HepG2 (cell line): Measurements from ENCODE around the gene ZBTB7C. TPM values are rescaled to one million over a fixed set of nuclear protein-coding genes. Genes with fewer than 3 reads are reported as not detected.

Experiments used
- ATAC-seq: fragments of 200-7000 bp; cut with Tn5 transposase; 3 replicates; pipeline ENCODE4 v1.9.1; 2020; ENCODE audit warnings: mild to moderate bottlenecking, moderate library complexity
- BruUV-seq: library from RNA; stranded (reverse); fragments of 400-500 nt; replicated peaks from 2 replicates; lab custom pipeline; 2021; lab: Mats Ljungman, UMichigan
- CTCF ChIA-PET: fragments of 300-600 bp; formaldehyde crosslinking; extraction: SDS; loops from one replicate; lab custom pipeline; 2021; ENCODE audit warnings: low total read pairs, inconsistent platforms, low intra/inter-chr PET ratio; lab: Yijun Ruan, JAX
- POLR2A ChIA-PET: fragments of 350-600 bp; sonication (Branson Sonifier 250); formaldehyde crosslinking; loops from one replicate; lab custom pipeline; 2020; ENCODE audit warnings: antibody characterized with exemption, inconsistent platforms; lab: Yijun Ruan, JAX
- DNase-seq: peaks from one replicate; pipeline ENCODE4 v3.0.0-alpha.2; 2015; ENCODE audit warnings: low spot score
- FAIRE-seq: peaks from 3 replicates; lab custom pipeline; 2011; peaks lifted over from hg19 to GRCh38; lab: Jason Lieb, UNC
- H2AFZ ChIP-seq: one replicate; pipeline ENCODE4 v1.6.1; 2011; ENCODE audit warnings: low read length, inconsistent platforms
- H3K27ac ChIP-seq: fragments of 300-600 bp; 3 replicates; pipeline ENCODE4 v1.8.0; 2011; ENCODE audit warnings: mixed run types, mild to moderate bottlenecking, mixed read lengths, low read length, inconsistent platforms; ENCODE audit not compliant: insufficient read depth; ENCODE audit errors: extremely low read length
- H3K27me3 ChIP-seq, 2 experiments: fragments of 200-600 bp in 1 of 2; 2 replicates in 1 of 2; 3 replicates in 1 of 2; pipeline versions ENCODE4 v1.6.0 to v1.8.0; 2011; ENCODE audit warnings: low read length in 2 of 2, mild to moderate bottlenecking in 2 of 2, moderate library complexity in 2 of 2, inconsistent platforms in 1 of 2; ENCODE audit not compliant: insufficient read depth in 2 of 2, control insufficient read depth in 1 of 2
- H3K36me3 ChIP-seq, 2 experiments: fragments of 200-600 bp in 1 of 2; replicated peaks in 1 of 2; 2 replicates in 1 of 2; 3 replicates in 1 of 2; pipeline versions ENCODE4 v1.5.1 to v1.8.0; 2011; ENCODE audit warnings: low read length in 2 of 2, inconsistent platforms in 1 of 2; ENCODE audit not compliant: insufficient read depth in 2 of 2, control insufficient read depth in 1 of 2
- H3K4me1 ChIP-seq: 2 replicates; pipeline ENCODE4 v1.5.1; 2012; ENCODE audit warnings: low read length, inconsistent platforms; ENCODE audit not compliant: insufficient read depth
- H3K4me2 ChIP-seq: 2 replicates; pipeline ENCODE4 v1.6.0; 2011; ENCODE audit warnings: low read depth, low read length, inconsistent platforms
- H3K4me3 ChIP-seq, 3 experiments: fragments of 200-600 bp in 1 of 3; sonication (generic), shearing (Covaris generic) in 1 of 3; replicated peaks in 1 of 3; 2 replicates each; pipeline ENCODE4 v1.5.1; 2011 to 2016; ENCODE audit warnings: low read length in 3 of 3, inconsistent platforms in 2 of 3, low read depth in 2 of 3, mild to moderate bottlenecking in 2 of 3, control low read depth in 1 of 3, mixed read lengths in 1 of 3; ENCODE audit not compliant: insufficient read depth in 1 of 3
- H3K79me2 ChIP-seq: one replicate; pipeline ENCODE4 v1.6.1; 2011; ENCODE audit warnings: low read length, inconsistent platforms; ENCODE audit not compliant: insufficient read depth
- H3K9ac ChIP-seq: 2 replicates; pipeline ENCODE4 v1.6.0; 2011; ENCODE audit warnings: mild to moderate bottlenecking, low read depth, low read length, inconsistent platforms; ENCODE audit not compliant: insufficient read depth
- H3K9me3 ChIP-seq: 2 replicates; pipeline ENCODE4 v1.5.1; 2012; ENCODE audit warnings: mild to moderate bottlenecking, low read length
- H4K20me1 ChIP-seq: 2 replicates; pipeline ENCODE4 v1.6.0; 2011; ENCODE audit warnings: inconsistent platforms, mild to moderate bottlenecking, low read length, moderate library complexity; ENCODE audit not compliant: insufficient read depth
- CCDC6 ChIP-seq: sonication (generic); formaldehyde crosslinking; IDR thresholded peaks from 2 replicates; pipeline ENCODE4 v1.8.1; 2022; ENCODE audit warnings: mild to moderate bottlenecking, missing genetic modification reagents, moderate library complexity
- FOXM1 ChIP-seq: sonication (generic); formaldehyde crosslinking; IDR thresholded peaks from 2 replicates; pipeline ENCODE4 v1.5.0; 2020; ENCODE audit warnings: missing genetic modification reagents
- GABPA ChIP-seq, 2 experiments: IDR thresholded peaks; 2 replicates each; pipeline ENCODE4 v1.6.1; 2011 to 2016; ENCODE audit warnings: low read depth in 2 of 2, low read length in 1 of 2, missing biosample characterization in 1 of 2, missing genetic modification characterization in 1 of 2
- IRF2 ChIP-seq: IDR thresholded peaks from 2 replicates; pipeline ENCODE4 v1.6.1; 2018; ENCODE audit warnings: missing genetic modification reagents, missing compliant biosample characterization
- JUND ChIP-seq: sonication (generic); formaldehyde crosslinking; IDR thresholded peaks from 2 replicates; pipeline ENCODE4 v1.8.0; 2022; ENCODE audit warnings: mild to moderate bottlenecking, missing genetic modification reagents
- MAX ChIP-seq: IDR thresholded peaks from 2 replicates; pipeline ENCODE4 v1.6.1; 2012; ENCODE audit warnings: inconsistent platforms
- MXI1 ChIP-seq: IDR thresholded peaks from 3 replicates; pipeline ENCODE4 v1.6.1; 2012; ENCODE audit warnings: low read depth, low read length, inconsistent platforms, borderline replicate concordance
- NCOR1 ChIP-seq: fragments of 200-600 bp; sonication (generic); IDR thresholded peaks from 2 replicates; pipeline ENCODE4 v1.7.0; 2017; ENCODE audit warnings: antibody characterized with exemption, low read length, borderline replicate concordance
- NR2F6 ChIP-seq, 2 experiments: IDR thresholded peaks; 2 replicates each; pipeline ENCODE4 v1.6.1; 2016; ENCODE audit warnings: antibody characterized with exemption in 1 of 2, mild to moderate bottlenecking in 1 of 2
- PPARG ChIP-seq: conservative IDR thresholded peaks from 2 replicates; pipeline ENCODE4 v1.6.1; 2016; ENCODE audit warnings: missing biosample characterization, missing genetic modification reagents
- SAP130 ChIP-seq: IDR thresholded peaks from 2 replicates; pipeline ENCODE4 v1.6.1; 2016; ENCODE audit warnings: low read depth
- SOX13 ChIP-seq, 3 experiments: fragments of 450-650 bp in 1 of 3; sonication (generic) in 1 of 3; formaldehyde crosslinking in 1 of 3; IDR thresholded peaks in 2 of 3; conservative IDR thresholded peaks in 1 of 3; 2 replicates each; pipeline versions ENCODE4 v1.5.0 to v1.6.1; 2016 to 2020; ENCODE audit warnings: antibody characterized with exemption in 1 of 3, mild to moderate bottlenecking in 1 of 3, missing compliant biosample characterization in 1 of 3, missing genetic modification reagents in 1 of 3, moderate library complexity in 1 of 3
- TARDBP ChIP-seq: sonication (generic); formaldehyde crosslinking; IDR thresholded peaks from 2 replicates; pipeline ENCODE4 v1.8.0; 2022; ENCODE audit warnings: mild to moderate bottlenecking, missing genetic modification reagents
- TBL1XR1 ChIP-seq: fragments of 150-350 bp; IDR thresholded peaks from 2 replicates; pipeline ENCODE4 v1.6.1; 2014; ENCODE audit warnings: borderline replicate concordance, low read length; ENCODE audit not compliant: partially characterized antibody
- TCF7 ChIP-seq: sonication (generic); IDR thresholded peaks from 2 replicates; pipeline ENCODE4 v1.6.1; 2016; ENCODE audit warnings: antibody characterized with exemption, low read depth
- ZFAT ChIP-seq: sonication (generic); formaldehyde crosslinking; conservative IDR thresholded peaks from 2 replicates; pipeline ENCODE4 v1.8.1; 2023; ENCODE audit warnings: missing genetic modification reagents, inconsistent platforms
- ZNF292 ChIP-seq: sonication (generic); formaldehyde crosslinking; IDR thresholded peaks from 2 replicates; pipeline ENCODE4 v1.8.1; 2022; ENCODE audit warnings: mild to moderate bottlenecking, low read depth, missing genetic modification reagents, borderline replicate concordance
- ZNF564 ChIP-seq: sonication (generic); formaldehyde crosslinking; IDR thresholded peaks from 2 replicates; pipeline ENCODE4 v1.8.1; 2023; ENCODE audit warnings: mild to moderate bottlenecking, missing genetic modification reagents
- ZNF792 ChIP-seq: IDR thresholded peaks from 2 replicates; pipeline ENCODE4 v1.6.1; 2016
- WGBS: methylation state at CpG from one replicate; pipeline ENCODE4 v1.1.6; 2017; ENCODE audit warnings: low lambda C conversion rate; 5-methylcytosine and 5-hydroxymethylcytosine counted together
- in situ Hi-C: cut with HindIII; loops from 2 replicates; pipeline ENCODE4 v1.10.0; 2017; ENCODE audit warnings: low pct_unique_long_range_greater_than_20kb; ENCODE audit not compliant: extremely low pct_ligation_motif_present
- intact Hi-C: fragments of 100-400 bp; cut with micrococcal nuclease; formaldehyde crosslinking; loops from one replicate; pipeline ENCODE4 v1.10.0; 2022; ENCODE audit not compliant: unreplicated experiment
- polyA plus RNA-seq, 8 experiments: library from polyadenylated mRNA; depleted of rRNA in 3 of 8; stranded (reverse) in 7 of 8; unstranded in 1 of 8; fragments of >200 nt; fragmentation: Illumina TruSeq in 4 of 8; extraction: Trizol in 4 of 8; gene quantifications; 2 replicates each; pipeline versions ENCODE4 v1.2.1 to v1.2.3, GENCODE V29; 2011 to 2016; ENCODE audit warnings: low read depth in 4 of 8, missing spikeins in 1 of 8, mixed read lengths in 1 of 8; ENCODE audit not compliant: insufficient read depth in 1 of 8
- total RNA-seq, 5 experiments: library from RNA; depleted of rRNA; stranded (reverse); fragments of >200 nt; fragmentation: Illumina TruSeq; extraction: Trizol; gene quantifications; 2 replicates each; pipeline ENCODE4 v1.2.3, GENCODE V29; 2016; ENCODE audit warnings: low read depth in 1 of 5

Gene ZBTB7C
- total and polyA plus RNA-seq, 2 of the 13 experiments (the other 11 are each of a cell fraction or from before 2014, with no cell fraction given): 0.01 to 0.04 TPM

GRCh38 chr18:48154828-48155227 lies 254.4 kb downstream of the ZBTB7C start:
- Histone ChIP-seq H3K79me2 (no peaks in the 10 kb centered on the region), H3K4me2 (no peak overlapping the region), H4K20me1 (no peaks in the 10 kb centered on the region), H3K4me1 (peaks cover 45% of the 10 kb centered on the region), H3K9me3 (no peaks in the 10 kb centered on the region), H3K4me3 (no peak overlapping the region), H3K27ac (no peak overlapping the region), H2AFZ (no peak overlapping the region), H3K9ac (no peak overlapping the region), H3K36me3 (no peaks in the 10 kb centered on the region), H3K27me3 (no peaks in the 10 kb centered on the region)
- no peak for TF ChIP-seq ZFAT (CRISPR knock-in tag)
- no peak for TF ChIP-seq TCF7
- no peak for TF ChIP-seq MXI1
- TF ChIP-seq ZNF564: no peak
- no peak for TF ChIP-seq CCDC6
- TF ChIP-seq SOX13 (IDR thresholded peaks at IDR 0.05): no peak
- no peak for TF ChIP-seq SOX13 (CRISPR knock-in tag; conservative IDR thresholded peaks at IDR 0.05 in 1 of 2, IDR thresholded peaks at IDR 0.05 in 1 of 2)
- in situ Hi-C loops: no loop called here
- ChIA-PET CTCF (no interaction called here), POLR2A (interaction anchor here (1.6 kb wide), 1 partner anchor 8 kb away, joined by 9 read pairs; no protein-coding TSS in a partner anchor)
- no peak for ATAC-seq
- no peak for DNase-seq
- FAIRE-seq: no peak
- no TSS peak for BruUV-seq
- intact Hi-C loops: no loop called here

- Histone ChIP-seq H3K4me3 (peak overlapping the region in 1 of 3 experiments; percentile 29; a peak in 1 of 6 replicates), H3K9ac (no peak overlapping the region), H4K20me1 (no peaks in the 10 kb centered on the region), H3K79me2 (no peaks in the 10 kb centered on the region), H3K27ac (peak overlapping the region; percentile 38), H3K9me3 (no peaks in the 10 kb centered on the region), H3K36me3 (no peaks in the 10 kb centered on the region), H2AFZ (no peak overlapping the region), H3K4me2 (peak overlapping the region; percentile 59), H3K27me3 (no peaks in the 10 kb centered on the region), H3K4me1 (peaks cover 37% of the 10 kb centered on the region)
- intact Hi-C loops (no loop called here), in situ Hi-C loops (no loop called here)
- no TSS peak for BruUV-seq
- peak; percentile 98 for ATAC-seq
- POLR2A ChIA-PET: interaction anchor here (1.0 to 1.6 kb wide), 3 partner anchors 9 to 14 kb away, joined by 4 to 9 read pairs (median 6); no protein-coding TSS in a partner anchor
- peak; percentile 91 for FAIRE-seq
- 0% methylated on average over 3 of the region's 7 CpGs for WGBS
- peak; percentile 73 for DNase-seq
- CTCF ChIA-PET: no interaction called here
- TF ChIP-seq NR2F6 (IDR thresholded peaks at IDR 0.05): peak; percentile 80
- peak; percentile 87 for TF ChIP-seq NR2F6 (CRISPR knock-in tag; IDR thresholded peaks at IDR 0.05)
- TF ChIP-seq FOXM1 (CRISPR knock-in tag): no peak
- TF ChIP-seq IRF2 (CRISPR knock-in tag): 0 out of 2 replicates have a peak, but pooled peaks have one; percentile 25
- TF ChIP-seq PPARG (CRISPR knock-in tag): peak; percentile 47; the same call in 1 of the 2 replicates
- TF ChIP-seq MAX: peak; percentile 26; the same call in 1 of the 2 replicates
- TF ChIP-seq TARDBP: 0 out of 2 replicates have a peak, but pooled peaks have one; percentile 62
- peak; percentile 87; the same call in 1 of the 2 replicates for TF ChIP-seq ZNF292
- TF ChIP-seq ZNF792 (CRISPR knock-in tag): peak; percentile 56; the same call in 1 of the 2 replicates
- no peak for TF ChIP-seq GABPA (IDR thresholded peaks at IDR 0.05; ENCODE audit: low read depth, low read length)
- TF ChIP-seq GABPA (CRISPR knock-in tag; IDR thresholded peaks at IDR 0.05; ENCODE audit: low read depth): peak; percentile 18; the same call in 1 of the 2 replicates
- peak; percentile 55 for TF ChIP-seq TBL1XR1
- peak; percentile 50; the same call in 1 of the 2 replicates for TF ChIP-seq JUND
- TF ChIP-seq NCOR1: peak; percentile 66
- TF ChIP-seq SAP130 (CRISPR knock-in tag): peak; percentile 38; the same call in 1 of the 2 replicates
These were observed 255.3 kb downstream of the ZBTB7C start for GRCh38 chr18:48153613-48154481.
